ENCODE data around the gene SLC6A8.
"Not testable (repeated sequence)": the region's sequence is repeated elsewhere in the genome, so short reads cannot be mapped to it uniquely, and the experiment has no call there.

Gene SLC6A8

DNA sequence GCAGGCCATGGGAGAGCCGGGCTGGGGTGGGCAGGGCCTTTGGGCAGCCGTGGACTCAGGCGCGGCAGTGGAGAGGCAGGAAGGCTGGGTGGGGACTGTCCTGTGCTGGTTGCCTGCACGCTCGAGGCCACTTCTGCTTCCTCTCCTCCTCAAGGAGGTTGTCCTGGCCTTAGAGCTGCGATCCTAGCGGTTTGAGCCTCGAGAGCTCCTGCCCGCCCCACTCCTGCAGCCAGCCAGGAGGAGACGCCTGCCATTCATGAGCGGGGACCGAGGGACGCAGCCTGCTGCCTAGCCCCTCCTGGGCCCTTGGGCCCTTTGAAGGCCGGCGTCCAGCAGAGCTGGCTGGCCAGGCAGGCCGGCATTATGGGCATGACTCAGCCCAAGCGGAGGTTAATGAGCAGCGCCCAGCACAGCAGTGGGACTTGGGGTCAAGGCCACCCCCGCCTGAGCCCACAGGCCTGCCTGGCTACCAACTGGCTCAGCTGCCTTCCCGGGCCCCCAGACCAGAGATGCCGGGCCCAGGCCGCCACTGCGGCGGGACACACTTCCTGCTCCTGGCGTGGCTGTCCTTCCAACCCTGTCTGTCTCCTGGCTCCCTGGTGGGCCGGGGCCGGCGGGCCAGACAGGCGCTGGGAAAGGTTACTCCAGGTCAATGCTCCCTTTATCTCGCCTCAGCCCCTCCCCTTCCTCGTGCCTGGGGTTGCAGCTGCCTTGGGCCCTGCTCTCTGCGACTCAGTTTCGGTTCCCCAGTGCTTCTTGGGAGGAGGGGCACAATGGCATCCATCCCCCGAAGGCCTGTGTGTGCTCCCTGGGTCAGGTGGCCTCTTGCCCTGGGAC, 38.8 kb downstream of the SLC6A8 start:
- DNase-seq (ENCODE audit: low read depth, low spot score): no peak
- peak overlapping the region; percentile 17 for H3K27ac ChIP-seq

GRCh38 chrX:153727123-153727931, 39.6 kb downstream of the SLC6A8 start:
- no peak for DNase-seq (ENCODE audit: low read depth, low spot score)
- peak overlapping the region; percentile 17 for H3K27ac ChIP-seq

GRCh38 chrX:153728095-153728494, 40.4 kb downstream of the SLC6A8 start:
- no peak overlapping the region for H3K27ac ChIP-seq
- no peak for DNase-seq (ENCODE audit: low read depth, low spot score)

DNA sequence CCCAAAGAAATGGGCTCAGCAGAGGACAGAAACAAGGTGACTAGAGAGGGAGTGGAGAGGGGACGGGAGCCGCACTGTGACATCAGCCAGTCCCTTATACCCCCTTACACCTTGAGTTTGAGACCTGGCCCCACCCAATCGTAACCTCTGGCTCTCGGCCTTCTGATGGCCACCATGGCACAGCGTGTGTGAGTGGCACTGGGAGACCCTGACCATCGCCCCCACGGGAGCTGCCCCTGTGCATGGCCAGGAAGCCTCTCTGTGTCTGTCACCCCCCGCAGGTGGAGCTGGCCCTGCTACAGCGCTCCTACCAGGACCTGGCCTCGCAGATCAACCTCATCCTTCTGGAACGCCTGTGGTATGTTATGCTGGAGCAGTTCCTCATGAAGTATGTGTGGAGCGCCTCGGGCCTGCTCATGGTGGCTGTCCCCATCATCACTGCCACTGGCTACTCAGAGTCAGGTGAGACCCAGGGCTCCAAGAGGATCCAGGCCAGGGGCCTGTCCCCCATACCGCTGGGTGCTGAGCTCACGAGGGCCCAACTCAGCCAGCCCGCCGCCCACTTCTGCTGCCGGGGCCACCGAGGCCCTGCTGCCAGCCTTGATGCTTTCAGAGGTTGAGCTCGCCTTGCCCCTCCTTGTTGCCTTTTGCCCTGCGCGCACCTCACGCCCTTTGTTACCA, 41.4 kb downstream of the SLC6A8 start:
- no peak overlapping the region for H3K27ac ChIP-seq
- no peak for DNase-seq (ENCODE audit: low read depth, low spot score)

DNA sequence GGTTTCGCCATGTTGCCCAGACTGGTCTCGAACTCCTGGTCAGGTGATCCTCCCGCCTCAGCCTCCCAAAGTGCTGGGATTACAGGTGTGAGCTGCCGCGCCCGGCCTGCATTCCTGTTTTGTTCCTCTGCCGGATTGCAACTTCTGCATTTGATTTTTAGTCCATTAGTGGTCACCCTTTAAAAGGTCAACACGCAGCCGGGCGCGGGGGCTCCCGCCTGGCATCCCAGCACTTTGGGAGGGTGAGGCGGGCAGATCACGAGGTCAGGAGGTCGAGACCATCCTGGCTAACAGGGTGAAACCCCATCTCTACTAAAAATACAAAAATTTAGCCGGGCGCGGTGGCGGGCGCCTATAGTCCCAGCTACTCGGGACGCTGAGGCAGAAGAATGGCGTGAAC, 42.4 kb downstream of the SLC6A8 start:
- not testable (repeated sequence) for H3K27ac ChIP-seq; DNase-seq (ENCODE audit: low read depth, low spot score)

GRCh38 chrX:153731117-153731844, 43.6 kb downstream of the SLC6A8 start:
- DNase-seq (ENCODE audit: low read depth, low spot score): no peak
- H3K27ac ChIP-seq: no peak overlapping the region

DNA sequence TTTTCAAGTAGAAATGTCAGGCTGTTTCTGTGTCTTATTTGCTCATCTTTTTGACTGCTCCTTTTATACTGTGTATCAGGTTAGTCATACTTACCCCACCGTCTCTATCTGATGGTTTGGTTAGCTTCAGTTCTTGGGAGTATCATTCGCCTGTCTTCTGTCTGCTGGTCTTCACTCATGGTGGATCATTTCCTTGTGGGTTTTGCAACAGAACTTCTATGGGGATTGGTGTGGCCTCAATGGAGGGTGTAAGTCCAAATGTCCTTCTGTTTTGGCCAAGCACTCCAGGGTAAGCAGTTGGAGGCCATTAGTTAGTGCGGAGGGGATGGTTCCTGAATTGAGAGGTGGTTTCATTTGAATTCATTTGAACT, 44.1 kb downstream of the SLC6A8 start:
- H3K27ac ChIP-seq: no peak overlapping the region
- no peak for DNase-seq (ENCODE audit: low read depth, low spot score)

DNA sequence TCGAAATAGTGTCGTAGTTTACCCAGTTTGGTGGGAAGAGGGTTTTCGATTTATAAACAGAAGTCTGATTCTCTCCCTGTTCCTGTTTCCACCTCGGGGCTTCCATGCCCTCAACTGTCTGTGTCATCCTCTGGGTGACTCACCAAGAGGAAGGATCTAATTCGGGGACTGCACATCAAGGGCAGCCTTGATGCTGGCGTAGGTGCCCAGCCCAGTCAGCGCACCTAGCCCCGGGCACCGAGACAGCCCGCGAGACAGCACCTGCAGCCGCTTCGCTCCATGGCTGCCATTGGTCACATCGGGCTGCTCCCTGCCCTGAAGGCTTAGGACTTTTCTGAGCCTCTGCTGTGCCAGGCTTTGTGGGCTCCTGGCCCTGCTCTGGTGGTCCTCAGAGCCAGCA, 44.7 kb downstream of the SLC6A8 start:
- no peak for DNase-seq (ENCODE audit: low read depth, low spot score)
- H3K27ac ChIP-seq: no peak overlapping the region

DNA sequence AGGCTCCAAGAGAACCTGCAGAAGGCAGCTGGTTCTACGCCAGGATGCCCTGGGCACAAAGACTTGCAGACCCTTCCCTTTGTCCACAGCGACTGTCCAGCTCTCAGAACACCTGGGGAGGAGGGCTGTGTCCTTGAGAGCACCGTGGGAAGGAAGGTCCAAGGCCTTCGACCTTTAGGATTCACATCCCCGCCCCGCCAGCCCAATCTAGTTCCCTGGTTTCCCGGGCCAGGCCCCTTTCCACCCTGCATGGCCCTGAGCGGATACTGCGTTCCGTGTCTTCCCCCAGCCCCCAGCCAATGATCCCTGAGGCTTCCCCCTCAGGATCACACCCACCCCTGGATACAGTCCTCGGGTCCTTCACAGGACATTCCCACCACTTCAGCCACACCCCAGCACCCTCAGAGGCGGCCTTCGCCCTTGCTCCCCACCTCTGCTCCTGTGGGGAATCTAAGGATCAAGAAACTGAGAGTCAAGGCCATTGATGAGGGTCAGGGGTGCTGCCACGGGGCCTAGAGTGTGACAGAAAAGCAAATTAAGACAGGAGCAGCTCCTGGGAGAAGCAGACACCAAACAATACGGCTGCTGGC, 46.0 kb downstream of the SLC6A8 start:
- no peak for DNase-seq (ENCODE audit: low read depth, low spot score)
- no peak overlapping the region for H3K27ac ChIP-seq

DNA sequence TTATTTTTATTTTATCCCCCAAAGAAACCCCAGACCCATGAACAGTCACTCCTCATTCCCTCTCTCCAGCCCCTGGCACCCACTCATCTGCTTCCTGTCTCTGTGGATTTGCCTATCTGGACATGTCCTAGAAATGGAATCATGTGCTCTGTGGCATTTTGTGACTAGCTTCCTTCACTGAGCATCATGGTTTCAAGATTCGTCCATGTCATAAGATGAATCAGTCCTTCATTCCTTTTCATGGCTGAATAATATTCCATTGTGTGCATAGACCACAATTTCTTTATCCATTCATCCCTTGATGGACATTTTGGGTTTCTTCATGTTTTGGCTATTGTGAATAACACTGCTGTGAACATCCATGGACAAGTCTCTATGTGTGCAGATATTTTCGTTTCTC, 47.1 kb downstream of the SLC6A8 start:
- DNase-seq (ENCODE audit: low read depth, low spot score): no peak
- H3K27ac ChIP-seq: no peak overlapping the region

GRCh38 chrX:153735274-153735673, 47.5 kb downstream of the SLC6A8 start:
- no peak overlapping the region for H3K27ac ChIP-seq
- no peak for DNase-seq (ENCODE audit: low read depth, low spot score)

- no peak for DNase-seq (ENCODE audit: low read depth, low spot score)
- H3K27ac ChIP-seq: no peak overlapping the region
Observed at GRCh38 chrX:153736071-153736820, 48.5 kb downstream of the SLC6A8 start.

DNA sequence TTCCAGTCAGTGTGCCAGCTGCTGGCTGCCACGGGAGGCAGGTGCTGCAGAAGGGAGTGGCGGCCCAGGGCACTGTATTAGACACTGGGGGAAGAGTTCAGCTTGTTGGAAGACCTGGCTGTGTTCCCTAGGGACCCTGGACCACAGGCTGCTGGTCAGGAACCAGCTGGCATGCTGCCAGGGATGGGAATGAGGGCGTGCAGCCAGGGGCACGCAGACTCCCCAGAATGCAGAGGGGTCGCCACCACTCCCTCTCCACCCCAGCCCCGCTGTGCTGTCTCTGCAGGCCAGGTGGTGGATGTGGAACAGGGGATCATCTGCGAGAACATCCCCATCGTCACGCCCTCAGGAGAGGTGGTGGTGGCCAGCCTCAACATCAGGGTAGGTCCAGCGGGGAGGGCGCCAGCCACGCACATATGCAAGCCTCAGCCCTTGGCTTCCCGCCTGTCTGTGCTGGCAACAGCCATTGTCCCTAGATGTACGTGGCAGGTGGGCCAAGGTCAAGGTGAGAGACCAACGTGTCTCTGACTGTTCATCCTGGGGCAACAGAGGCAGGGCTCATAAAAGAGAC, 49.2 kb downstream of the SLC6A8 start:
- H3K27ac ChIP-seq: no peak overlapping the region
- no peak for DNase-seq (ENCODE audit: low read depth, low spot score)

DNA sequence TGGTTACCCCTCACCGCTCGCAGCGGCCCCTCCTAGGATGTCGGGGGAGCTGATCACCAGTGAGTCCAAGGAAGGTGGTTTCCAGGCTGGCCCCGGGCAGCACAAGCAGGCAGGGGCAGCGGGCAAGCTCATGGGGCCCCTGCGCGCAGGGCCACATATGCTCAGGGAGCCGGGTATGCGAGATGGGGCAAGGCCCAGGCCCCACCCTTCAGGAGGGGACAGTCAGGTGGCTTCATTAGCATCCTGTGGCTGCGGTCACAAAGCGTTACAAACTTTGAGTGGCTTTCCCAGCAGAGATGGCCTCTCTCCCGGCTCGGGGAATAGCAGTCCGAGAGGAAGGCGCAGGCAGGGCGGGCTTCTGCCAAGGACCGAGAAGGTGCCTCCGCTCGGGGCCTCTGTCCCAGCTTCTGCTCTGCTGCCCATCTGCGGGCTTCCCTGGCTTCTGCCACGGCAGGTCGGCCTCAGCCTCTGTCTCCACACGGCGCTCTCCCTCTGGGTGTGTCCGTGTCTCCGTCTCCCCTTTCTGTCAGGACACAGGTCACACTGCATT, 50.4 kb downstream of the SLC6A8 start:
- no peak overlapping the region for H3K27ac ChIP-seq
- no peak for DNase-seq (ENCODE audit: low read depth, low spot score)

GRCh38 chrX:153739754-153740486, 52.2 kb downstream of the SLC6A8 start:
- no peak for DNase-seq (ENCODE audit: low read depth, low spot score)
- no peak overlapping the region for H3K27ac ChIP-seq

GRCh38 chrX:153740631-153741222, 53.0 kb downstream of the SLC6A8 start:
- H3K27ac ChIP-seq: no peak overlapping the region
- DNase-seq (ENCODE audit: low read depth, low spot score): no peak

DNA sequence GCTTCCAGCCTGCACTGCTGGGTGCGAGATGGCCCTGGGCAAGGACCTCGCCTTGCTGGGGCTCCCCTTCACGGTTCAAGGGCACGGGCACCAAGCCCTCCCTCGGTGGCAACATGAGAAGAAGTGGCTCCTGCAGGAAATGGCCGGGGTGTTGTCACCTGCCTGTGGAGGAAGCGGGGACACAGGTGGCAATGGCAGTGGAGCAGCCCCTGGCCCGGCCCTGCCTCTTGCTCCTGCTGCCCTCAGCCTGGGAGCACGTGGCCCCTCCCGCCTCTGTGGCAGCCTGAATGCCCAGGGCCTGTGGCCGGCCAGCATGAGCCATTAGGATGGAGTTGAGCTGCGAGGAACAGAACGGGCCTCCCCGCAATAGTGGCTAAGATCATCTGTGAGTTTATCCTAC, 53.7 kb downstream of the SLC6A8 start:
- no peak overlapping the region for H3K27ac ChIP-seq
- no peak for DNase-seq (ENCODE audit: low read depth, low spot score)

- not testable (repeated sequence) for H3K27ac ChIP-seq; DNase-seq (ENCODE audit: low read depth, low spot score)
Observed at GRCh38 chrX:153742111-153742510, 54.4 kb downstream of the SLC6A8 start.
